SW 1271 (cell line): ENCODE data around the gene MYLK.
A peak's percentile ranks its signal among the peaks of the same experiment; 100 is the strongest.
"Not testable (repeated sequence)": the region's sequence is repeated elsewhere in the genome, so short reads cannot be mapped to it uniquely, and the experiment has no call there.

Experiments
- DNase-seq, 2 experiments: peaks; one replicate each; lab custom pipeline; 2025; lab: John Stamatoyannopoulos, UW

The MYLK gene, protein sequence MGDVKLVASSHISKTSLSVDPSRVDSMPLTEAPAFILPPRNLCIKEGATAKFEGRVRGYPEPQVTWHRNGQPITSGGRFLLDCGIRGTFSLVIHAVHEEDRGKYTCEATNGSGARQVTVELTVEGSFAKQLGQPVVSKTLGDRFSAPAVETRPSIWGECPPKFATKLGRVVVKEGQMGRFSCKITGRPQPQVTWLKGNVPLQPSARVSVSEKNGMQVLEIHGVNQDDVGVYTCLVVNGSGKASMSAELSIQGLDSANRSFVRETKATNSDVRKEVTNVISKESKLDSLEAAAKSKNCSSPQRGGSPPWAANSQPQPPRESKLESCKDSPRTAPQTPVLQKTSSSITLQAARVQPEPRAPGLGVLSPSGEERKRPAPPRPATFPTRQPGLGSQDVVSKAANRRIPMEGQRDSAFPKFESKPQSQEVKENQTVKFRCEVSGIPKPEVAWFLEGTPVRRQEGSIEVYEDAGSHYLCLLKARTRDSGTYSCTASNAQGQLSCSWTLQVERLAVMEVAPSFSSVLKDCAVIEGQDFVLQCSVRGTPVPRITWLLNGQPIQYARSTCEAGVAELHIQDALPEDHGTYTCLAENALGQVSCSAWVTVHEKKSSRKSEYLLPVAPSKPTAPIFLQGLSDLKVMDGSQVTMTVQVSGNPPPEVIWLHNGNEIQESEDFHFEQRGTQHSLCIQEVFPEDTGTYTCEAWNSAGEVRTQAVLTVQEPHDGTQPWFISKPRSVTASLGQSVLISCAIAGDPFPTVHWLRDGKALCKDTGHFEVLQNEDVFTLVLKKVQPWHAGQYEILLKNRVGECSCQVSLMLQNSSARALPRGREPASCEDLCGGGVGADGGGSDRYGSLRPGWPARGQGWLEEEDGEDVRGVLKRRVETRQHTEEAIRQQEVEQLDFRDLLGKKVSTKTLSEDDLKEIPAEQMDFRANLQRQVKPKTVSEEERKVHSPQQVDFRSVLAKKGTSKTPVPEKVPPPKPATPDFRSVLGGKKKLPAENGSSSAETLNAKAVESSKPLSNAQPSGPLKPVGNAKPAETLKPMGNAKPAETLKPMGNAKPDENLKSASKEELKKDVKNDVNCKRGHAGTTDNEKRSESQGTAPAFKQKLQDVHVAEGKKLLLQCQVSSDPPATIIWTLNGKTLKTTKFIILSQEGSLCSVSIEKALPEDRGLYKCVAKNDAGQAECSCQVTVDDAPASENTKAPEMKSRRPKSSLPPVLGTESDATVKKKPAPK (N-terminal part only)

GRCh38 chr3:123884203-123884831, at the start of gene MYLK:
Gene MYLK, minus strand, starts transcription at chr3:123884332. Its CDS starts 90,491 bp downstream, at chr3:123793841.
- DNase-seq = peak; percentile 54 to 83

DNA sequence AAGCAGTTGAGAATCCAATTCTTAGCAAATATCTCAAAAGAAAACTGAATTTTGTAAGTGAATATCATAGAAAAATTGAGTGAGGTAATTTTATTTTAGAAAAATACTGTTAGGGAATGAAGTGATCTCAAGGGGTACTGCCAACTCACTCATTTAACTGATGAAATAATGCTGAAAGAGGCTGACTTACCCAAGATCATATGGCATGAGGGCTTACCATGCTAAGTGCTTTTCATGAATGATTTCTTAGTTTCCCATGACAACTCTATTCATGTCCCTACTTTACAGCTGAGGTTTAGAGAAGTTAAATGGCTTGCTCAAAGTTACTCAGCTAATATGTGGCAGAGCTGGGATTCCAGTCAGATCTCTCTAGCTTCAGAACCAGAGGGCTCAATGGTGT, 46.3 kb upstream of the MYLK start:
- no peak for DNase-seq

DNA sequence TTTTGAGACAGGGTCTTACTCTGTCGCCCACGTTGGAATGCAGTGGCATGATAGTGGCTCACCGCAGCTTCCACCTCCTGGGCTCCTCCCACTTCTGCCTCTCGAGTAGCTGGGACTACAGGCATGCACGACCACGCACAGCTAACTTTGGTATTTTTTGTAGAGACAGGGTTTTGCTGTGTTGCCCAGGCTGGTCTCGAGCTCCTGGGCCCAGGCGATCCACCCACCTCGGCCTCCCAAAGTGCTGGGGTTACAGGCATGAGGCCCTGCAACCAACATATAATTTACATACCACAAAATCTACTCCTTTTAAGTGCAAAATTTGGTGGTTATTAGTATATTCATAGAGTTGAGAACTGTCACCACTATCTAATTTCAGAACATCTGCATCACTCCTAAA, 45.2 kb upstream of the MYLK start:
- DNase-seq = no peak

- no peak for DNase-seq
These were observed 42.3 kb upstream of the MYLK start for GRCh38 chr3:123926396-123926795.

DNA sequence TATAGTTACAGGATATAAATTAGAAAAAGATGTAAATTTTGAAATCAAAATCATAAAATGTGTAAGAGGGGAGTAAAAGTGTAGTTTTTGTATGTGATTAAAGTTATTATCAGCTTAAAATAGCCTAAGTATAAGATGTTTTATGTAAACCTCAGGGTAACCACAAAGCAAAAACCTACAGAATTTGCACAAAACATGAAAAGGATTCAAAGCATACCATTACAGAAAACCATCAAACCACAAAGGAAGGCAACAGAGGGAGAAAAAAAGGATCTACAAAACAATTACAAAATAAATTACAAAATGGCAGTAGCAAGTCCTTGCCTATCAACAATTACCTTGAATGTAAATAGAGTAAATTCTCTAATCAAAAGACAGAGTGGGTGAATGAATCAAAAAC, 36.7 kb upstream of the MYLK start:
- DNase-seq = no peak

DNA sequence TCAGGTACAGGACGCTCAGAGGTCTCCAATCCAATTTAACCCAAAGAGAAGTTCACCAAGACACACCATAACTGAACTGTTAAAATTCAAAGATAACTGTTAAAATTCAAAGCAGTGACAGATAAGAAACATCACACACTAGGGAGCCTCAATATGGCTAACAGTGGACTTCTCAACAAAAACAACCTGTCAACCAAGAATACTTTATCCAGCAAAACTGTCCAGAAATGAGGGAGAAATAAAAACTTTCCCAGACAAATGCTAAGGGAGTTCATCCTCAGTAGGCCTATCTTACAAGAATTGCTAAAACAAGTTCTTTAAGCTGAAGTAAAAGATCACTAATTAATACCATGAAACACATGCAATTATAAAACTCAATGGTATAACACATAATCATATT, 36.3 kb upstream of the MYLK start:
- no peak for DNase-seq

DNA sequence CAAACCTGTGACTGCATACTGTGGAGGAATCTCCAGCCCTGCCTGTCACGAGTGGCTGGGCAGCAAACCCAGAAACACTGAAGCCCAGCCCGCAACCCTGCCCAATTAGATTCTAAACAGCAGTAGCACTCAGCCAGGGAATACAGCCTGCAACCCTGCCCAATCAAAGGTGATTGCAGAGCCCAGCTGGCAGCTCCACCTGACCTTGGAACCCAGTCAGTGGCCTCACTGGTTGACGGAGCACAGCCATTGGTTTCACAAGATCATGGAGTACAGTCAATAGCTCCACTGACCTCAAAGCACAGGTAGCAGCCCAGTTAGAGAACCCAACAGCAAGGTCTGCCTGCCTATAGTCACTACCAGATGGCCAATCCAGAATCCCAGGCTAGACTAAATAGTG, 35.2 kb upstream of the MYLK start:
- DNase-seq = no peak

GRCh38 chr3:123914829-123915228, 30.7 kb upstream of the MYLK start:
- DNase-seq = no peak

GRCh38 chr3:123909785-123910184, 25.7 kb upstream of the MYLK start:
- no peak for DNase-seq

- DNase-seq = no peak
These were observed 23.6 kb upstream of the MYLK start for GRCh38 chr3:123907720-123908119.

- no peak for DNase-seq
These were observed 15.3 kb upstream of the MYLK start for GRCh38 chr3:123899300-123899865.

DNA sequence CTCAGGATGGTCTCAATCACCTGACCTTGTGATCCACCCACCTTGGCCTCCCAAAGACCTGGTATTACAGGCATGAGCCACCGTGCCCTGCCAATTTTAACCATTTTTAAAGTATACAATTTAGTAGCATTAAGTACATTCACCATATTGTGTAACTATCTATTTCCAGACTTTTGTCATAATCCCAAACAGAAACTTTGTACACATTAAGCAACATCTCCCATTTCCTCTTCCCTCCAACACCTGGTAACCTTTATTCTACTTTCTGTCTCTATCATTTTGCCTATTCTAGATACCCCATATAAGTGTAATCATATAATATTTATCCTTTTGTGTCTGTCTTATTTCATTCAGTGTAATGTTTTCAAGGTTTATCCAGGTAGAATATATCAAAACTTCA, 8.9 kb upstream of the MYLK start:
- no peak for DNase-seq

- DNase-seq = no peak
These were observed 8.1 kb upstream of the MYLK start for GRCh38 chr3:123892195-123892594.

- not testable (repeated sequence) for DNase-seq
These were observed 6.9 kb upstream of the MYLK start for GRCh38 chr3:123890991-123891390.

GRCh38 chr3:123890162-123890561, 6.0 kb upstream of the MYLK start:
- not testable (repeated sequence) for DNase-seq

DNA sequence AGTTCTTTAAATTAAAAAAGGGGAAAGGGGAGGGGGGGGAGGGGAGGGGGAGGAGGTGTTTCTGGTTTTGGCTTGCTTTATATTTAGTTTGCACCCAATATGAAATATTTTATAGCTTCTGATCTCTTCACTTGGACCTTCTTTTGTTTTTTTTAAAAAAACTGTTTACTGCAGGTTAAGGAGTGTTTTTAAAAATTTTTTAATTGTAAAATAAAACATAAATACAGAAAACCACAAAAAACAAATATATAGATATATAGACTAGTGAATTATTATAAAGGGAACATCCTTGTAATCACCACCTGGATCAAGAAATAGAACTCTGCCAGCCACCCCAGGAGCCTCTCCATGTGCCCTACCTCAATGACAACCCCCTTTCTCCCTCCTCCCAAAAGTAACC, 861 bp upstream of the MYLK start:
- no peak for DNase-seq

GRCh38 chr3:123883701-123884202, 380 bp downstream of the MYLK start:
- DNase-seq = no peak

DNA sequence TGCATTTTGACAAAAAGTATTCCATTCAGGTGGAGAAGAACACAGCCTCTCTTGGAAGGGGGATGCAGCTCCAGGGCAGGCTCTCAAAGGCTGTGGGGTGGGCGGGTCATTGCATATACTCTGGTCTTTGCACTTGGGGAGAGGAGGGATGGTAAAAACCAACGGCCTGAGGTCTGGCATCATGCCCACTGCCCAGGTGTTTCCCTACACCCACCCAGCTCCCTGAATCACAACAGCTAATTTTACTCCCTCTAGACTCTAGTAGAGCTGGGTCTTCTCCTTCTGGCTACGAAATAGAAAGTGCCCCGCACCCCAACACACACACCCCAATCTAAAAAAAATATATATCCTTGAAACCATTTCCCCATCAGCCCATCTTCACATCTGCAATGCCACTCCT, 1.0 kb downstream of the MYLK start:
- no peak for DNase-seq

- no peak for DNase-seq
These were observed 2.4 kb downstream of the MYLK start for GRCh38 chr3:123881771-123882170.

- DNase-seq = peak in 1 of 2 experiments; percentile 49
These were observed 3.1 kb downstream of the MYLK start for GRCh38 chr3:123880998-123881561.

DNA sequence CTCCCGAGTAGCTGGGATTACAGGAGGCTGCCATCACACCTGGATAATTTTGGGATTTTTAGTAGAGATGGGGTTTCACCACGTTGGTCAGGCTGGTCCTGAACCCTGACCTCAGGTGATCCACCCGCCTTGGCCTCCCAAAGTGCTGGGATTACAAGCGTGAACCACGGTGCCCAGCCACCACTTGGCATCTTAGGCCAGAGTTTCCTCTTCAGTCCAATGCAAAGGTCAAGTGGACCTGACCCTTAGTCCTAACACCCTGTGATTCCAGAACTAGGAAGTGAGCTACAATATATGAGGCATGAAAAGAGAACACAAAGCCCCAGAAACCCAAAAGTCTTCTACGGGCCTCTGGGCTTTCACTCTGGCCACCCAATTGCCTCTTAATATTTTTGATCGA, 5.3 kb downstream of the MYLK start:
- DNase-seq = no peak
